Parathyroid adenoma (tissue), 2 donors: Measurements from ENCODE around the gene GLOD4.

Source experiments
- H2AFZ ChIP-seq: fragments of 300-600 bp; sonication (generic); one replicate; pipeline ENCODE4 v1.7.0; 2017; ENCODE audit warnings: antibody characterized with exemption, mild to moderate bottlenecking
- H3K27ac ChIP-seq: fragments of 300-600 bp; sonication (generic); one replicate; pipeline ENCODE4 v1.7.0; 2017
- H3K27me3 ChIP-seq: fragments of 300-600 bp; sonication (generic); one replicate; pipeline ENCODE4 v1.7.0; 2017; ENCODE audit warnings: low read length; ENCODE audit not compliant: control insufficient read depth, insufficient read depth
- H3K36me3 ChIP-seq: fragments of 300-600 bp; sonication (generic); one replicate; pipeline ENCODE4 v1.7.0; 2017; ENCODE audit warnings: low read length; ENCODE audit not compliant: control insufficient read depth, insufficient read depth
- H3K4me1 ChIP-seq: fragments of 300-600 bp; sonication (generic); one replicate; pipeline ENCODE4 v1.7.0; 2017; ENCODE audit warnings: control low read depth
- H3K4me2 ChIP-seq: fragments of 300-600 bp; sonication (generic); one replicate; pipeline ENCODE4 v1.7.0; 2017; ENCODE audit warnings: low read length
- H3K4me3 ChIP-seq: fragments of 300-600 bp; sonication (generic); one replicate; pipeline ENCODE4 v1.7.0; 2017; ENCODE audit warnings: low read depth, low read length
- H3K79me2 ChIP-seq: fragments of 300-600 bp; sonication (generic); one replicate; pipeline ENCODE4 v1.7.0; 2017; ENCODE audit warnings: control low read depth
- H3K9ac ChIP-seq: fragments of 300-600 bp; sonication (generic); one replicate; pipeline ENCODE4 v1.7.0; 2017; ENCODE audit warnings: mild to moderate bottlenecking
- H3K9me3 ChIP-seq: fragments of 300-600 bp; sonication (generic); one replicate; pipeline ENCODE4 v1.7.0; 2017; ENCODE audit warnings: low read length; ENCODE audit not compliant: control insufficient read depth
- TF ChIP-seq, protein P1 (sequence below): fragments of 300-600 bp; sonication (generic); IDR thresholded peaks from one replicate; pipeline ENCODE4 v1.7.0; 2017; ENCODE audit warnings: antibody characterized with exemption, mild to moderate bottlenecking
- donor health status: primary hyperparathyroidism.

The GLOD4 gene

DNA sequence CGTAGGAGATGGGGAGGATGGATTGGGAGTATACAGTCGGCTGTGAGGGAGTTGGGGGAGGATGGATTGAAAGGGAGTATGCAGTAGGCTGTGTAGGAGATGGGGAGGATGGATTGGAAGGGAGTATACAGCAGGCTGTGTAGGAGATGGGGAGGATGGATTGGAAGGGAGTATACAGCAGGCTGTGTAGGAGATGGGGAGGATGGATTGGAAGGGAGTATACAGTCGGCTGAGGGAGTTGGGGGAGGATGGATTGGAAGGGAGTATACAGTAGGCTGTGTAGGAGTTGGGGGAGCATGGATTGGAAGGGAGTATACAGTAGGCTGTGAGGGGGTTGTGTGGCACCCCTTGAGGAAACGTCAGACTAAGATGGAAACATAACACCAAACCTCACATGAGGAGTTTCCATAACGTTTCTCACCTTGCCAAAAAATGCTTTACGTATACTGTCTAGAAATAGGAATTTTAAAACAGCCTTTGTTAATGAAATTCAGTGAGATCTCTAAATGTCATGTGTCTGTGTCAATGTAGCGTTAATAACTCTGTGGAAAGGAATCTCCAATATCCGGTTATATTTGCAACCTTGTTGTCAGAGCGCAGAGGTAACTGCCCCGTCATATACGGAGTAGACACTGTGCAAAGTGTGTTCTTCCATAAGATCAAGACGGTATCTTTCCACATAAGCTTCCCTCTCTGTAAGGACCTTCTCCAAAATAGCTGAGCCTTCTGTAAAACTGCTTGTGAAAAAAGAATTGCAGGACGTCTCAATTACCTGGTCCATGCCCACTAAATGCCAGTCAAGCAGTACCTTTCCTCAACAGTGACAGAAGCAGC, 61.2 kb downstream of the GLOD4 start:
- Histone ChIP-seq H3K9me3 (no peaks in the 10 kb centered on the region), H2AFZ (no peak overlapping the region), H3K9ac (no peak overlapping the region), H3K79me2 (no peaks in the 10 kb centered on the region), H3K27me3 (no peaks in the 10 kb centered on the region), H3K36me3 (no peaks in the 10 kb centered on the region), H3K4me3 (no peak overlapping the region), H3K27ac (no peak overlapping the region), H3K4me1 (no peaks in the 10 kb centered on the region), H3K4me2 (no peak overlapping the region)
- TF ChIP-seq, protein P1, sequence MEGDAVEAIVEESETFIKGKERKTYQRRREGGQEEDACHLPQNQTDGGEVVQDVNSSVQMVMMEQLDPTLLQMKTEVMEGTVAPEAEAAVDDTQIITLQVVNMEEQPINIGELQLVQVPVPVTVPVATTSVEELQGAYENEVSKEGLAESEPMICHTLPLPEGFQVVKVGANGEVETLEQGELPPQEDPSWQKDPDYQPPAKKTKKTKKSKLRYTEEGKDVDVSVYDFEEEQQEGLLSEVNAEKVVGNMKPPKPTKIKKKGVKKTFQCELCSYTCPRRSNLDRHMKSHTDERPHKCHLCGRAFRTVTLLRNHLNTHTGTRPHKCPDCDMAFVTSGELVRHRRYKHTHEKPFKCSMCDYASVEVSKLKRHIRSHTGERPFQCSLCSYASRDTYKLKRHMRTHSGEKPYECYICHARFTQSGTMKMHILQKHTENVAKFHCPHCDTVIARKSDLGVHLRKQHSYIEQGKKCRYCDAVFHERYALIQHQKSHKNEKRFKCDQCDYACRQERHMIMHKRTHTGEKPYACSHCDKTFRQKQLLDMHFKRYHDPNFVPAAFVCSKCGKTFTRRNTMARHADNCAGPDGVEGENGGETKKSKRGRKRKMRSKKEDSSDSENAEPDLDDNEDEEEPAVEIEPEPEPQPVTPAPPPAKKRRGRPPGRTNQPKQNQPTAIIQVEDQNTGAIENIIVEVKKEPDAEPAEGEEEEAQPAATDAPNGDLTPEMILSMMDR: no peak

DNA sequence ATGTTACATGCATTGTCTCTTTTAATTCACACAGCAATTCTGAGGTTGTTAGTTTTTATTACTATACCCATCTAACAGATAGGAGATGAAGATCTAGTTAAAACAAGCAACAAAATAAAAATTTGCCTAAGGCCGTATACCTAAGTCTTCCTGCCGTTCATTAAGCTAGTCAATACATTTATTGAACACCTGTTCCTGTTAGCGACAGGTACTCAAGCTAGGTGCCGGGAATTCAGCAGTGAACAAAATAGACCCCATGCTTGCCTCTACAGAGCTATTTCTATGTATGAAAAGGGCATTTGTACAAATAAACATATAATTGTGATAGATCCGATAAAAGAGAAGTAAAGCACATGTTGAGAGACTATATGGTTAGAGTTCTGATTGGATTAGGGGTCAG, 64.0 kb downstream of the GLOD4 start:
- H3K27me3 ChIP-seq: no peaks in the 10 kb centered on the region
- H3K9me3 ChIP-seq: no peaks in the 10 kb centered on the region
- no peak overlapping the region for H2AFZ ChIP-seq
- H3K4me1 ChIP-seq: no peaks in the 10 kb centered on the region
- no peak overlapping the region for H3K27ac ChIP-seq
- no peak overlapping the region for H3K4me2 ChIP-seq
- TF ChIP-seq, protein P1: no peak
- peaks cover 13% of the 10 kb centered on the region for H3K79me2 ChIP-seq
- no peaks in the 10 kb centered on the region for H3K36me3 ChIP-seq
- H3K4me3 ChIP-seq: no peak overlapping the region
- no peak overlapping the region for H3K9ac ChIP-seq
